PC-3 (cell line): ENCODE measurements around the gene PCDHA5.

Source experiments
- EZH2 ChIP-seq: fragments of 300-600 bp; sonication (generic); IDR thresholded peaks from one replicate; pipeline ENCODE4 v1.6.1; 2017; ENCODE audit warnings: antibody characterized with exemption, mild to moderate bottlenecking, low read length; ENCODE audit not compliant: unreplicated experiment
- TF ChIP-seq, protein P1 (sequence below): fragments of 300-600 bp; sonication (generic); conservative IDR thresholded peaks from 2 replicates; pipeline ENCODE4 v1.5.1; 2017; ENCODE audit warnings: antibody characterized with exemption, low read depth, mild to moderate bottlenecking, low read length

DNA sequence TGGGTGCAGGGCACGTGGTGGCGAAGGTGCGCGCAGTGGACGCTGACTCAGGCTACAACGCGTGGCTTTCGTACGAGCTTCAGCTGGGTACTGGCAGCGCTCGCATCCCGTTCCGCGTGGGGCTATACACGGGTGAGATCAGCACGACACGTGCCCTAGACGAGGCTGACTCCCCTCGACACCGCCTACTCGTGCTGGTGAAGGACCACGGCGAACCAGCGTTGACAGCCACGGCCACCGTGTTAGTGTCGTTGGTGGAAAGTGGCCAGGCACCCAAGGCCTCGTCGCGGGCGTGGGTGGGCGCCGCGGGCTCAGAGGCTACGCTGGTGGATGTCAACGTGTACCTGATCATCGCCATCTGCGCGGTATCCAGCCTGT, 24.7 kb upstream of the PCDHA5 start:
- TF ChIP-seq, protein P1, sequence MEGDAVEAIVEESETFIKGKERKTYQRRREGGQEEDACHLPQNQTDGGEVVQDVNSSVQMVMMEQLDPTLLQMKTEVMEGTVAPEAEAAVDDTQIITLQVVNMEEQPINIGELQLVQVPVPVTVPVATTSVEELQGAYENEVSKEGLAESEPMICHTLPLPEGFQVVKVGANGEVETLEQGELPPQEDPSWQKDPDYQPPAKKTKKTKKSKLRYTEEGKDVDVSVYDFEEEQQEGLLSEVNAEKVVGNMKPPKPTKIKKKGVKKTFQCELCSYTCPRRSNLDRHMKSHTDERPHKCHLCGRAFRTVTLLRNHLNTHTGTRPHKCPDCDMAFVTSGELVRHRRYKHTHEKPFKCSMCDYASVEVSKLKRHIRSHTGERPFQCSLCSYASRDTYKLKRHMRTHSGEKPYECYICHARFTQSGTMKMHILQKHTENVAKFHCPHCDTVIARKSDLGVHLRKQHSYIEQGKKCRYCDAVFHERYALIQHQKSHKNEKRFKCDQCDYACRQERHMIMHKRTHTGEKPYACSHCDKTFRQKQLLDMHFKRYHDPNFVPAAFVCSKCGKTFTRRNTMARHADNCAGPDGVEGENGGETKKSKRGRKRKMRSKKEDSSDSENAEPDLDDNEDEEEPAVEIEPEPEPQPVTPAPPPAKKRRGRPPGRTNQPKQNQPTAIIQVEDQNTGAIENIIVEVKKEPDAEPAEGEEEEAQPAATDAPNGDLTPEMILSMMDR: no peak
- no peak for TF ChIP-seq EZH2
